Endothelial cell of umbilical vein (primary cell): ENCODE data around the gene LTF. TPM values are rescaled to one million over a fixed set of nuclear protein-coding genes. Genes with fewer than 3 reads are reported as not detected.

ENCODE experiments used
- BruUV-seq: library from RNA; stranded (reverse); fragments of 400-500 nt; replicated peaks from 2 replicates; lab custom pipeline; 2021; lab: Mats Ljungman, UMichigan
- CTCF ChIA-PET: fragments of 300-600, 350-600 bp; sonication (Branson Sonifier 250); formaldehyde crosslinking; loops from one replicate; lab custom pipeline; 2021; ENCODE audit warnings: antibody characterized with exemption, inconsistent platforms; lab: Charles Lee
- POLR2A ChIA-PET: fragments of 300-600, 350-600 bp; sonication (Branson Sonifier 250); formaldehyde crosslinking; loops from one replicate; lab custom pipeline; 2021; ENCODE audit warnings: antibody characterized with exemption, inconsistent platforms; lab: Charles Lee
- DNase-seq: peaks from one replicate; pipeline ENCODE4 v3.0.0-alpha.2; 2011; ENCODE audit warnings: low read depth, low spot score
- FAIRE-seq: peaks from 2 replicates; lab custom pipeline; 2011; peaks lifted over from hg19 to GRCh38; lab: Jason Lieb, UNC
- H2AFZ ChIP-seq: 2 replicates; pipeline ENCODE4 v1.6.0; 2012; ENCODE audit warnings: low read depth, low read length, control low read depth, inconsistent platforms
- H3K27ac ChIP-seq: 2 replicates; pipeline ENCODE4 v1.5.1; 2011; ENCODE audit warnings: low read depth, mild to moderate bottlenecking, control low read depth, low read length, moderate library complexity; ENCODE audit not compliant: insufficient read depth
- H3K27me3 ChIP-seq, 2 experiments: 2 replicates each; pipeline versions ENCODE4 v1.6.0 to v1.6.1; 2011; ENCODE audit warnings: low read length in 2 of 2, mixed read lengths in 1 of 2; ENCODE audit not compliant: control insufficient read depth in 2 of 2, insufficient read depth in 2 of 2
- H3K36me3 ChIP-seq, 2 experiments: 2 replicates in 1 of 2; 3 replicates in 1 of 2; pipeline ENCODE4 v1.5.1; 2011; ENCODE audit warnings: low read length in 2 of 2, mild to moderate bottlenecking in 1 of 2, moderate library complexity in 1 of 2; ENCODE audit not compliant: control insufficient read depth in 2 of 2, insufficient read depth in 2 of 2; ENCODE audit errors: extremely low read depth in 1 of 2
- H3K4me1 ChIP-seq: 3 replicates; pipeline ENCODE4 v1.5.1; 2011; ENCODE audit warnings: mild to moderate bottlenecking, low read length; ENCODE audit not compliant: control insufficient read depth, insufficient read depth; ENCODE audit errors: extremely low read depth
- H3K4me2 ChIP-seq: 2 replicates; pipeline ENCODE4 v1.6.1; 2011; ENCODE audit warnings: low read length, control low read depth, mixed read lengths; ENCODE audit not compliant: insufficient read depth
- H3K4me3 ChIP-seq, 3 experiments: fragments of 200-600 bp in 1 of 3; sonication (generic), shearing (Covaris generic) in 1 of 3; replicated peaks in 1 of 3; 2 replicates each; pipeline ENCODE4 v1.5.1; 2011 to 2016; ENCODE audit warnings: control low read depth in 3 of 3, low read length in 3 of 3, mild to moderate bottlenecking in 2 of 3, inconsistent platforms in 1 of 3, low read depth in 1 of 3, moderate library complexity in 1 of 3; ENCODE audit not compliant: insufficient read depth in 1 of 3
- H3K79me2 ChIP-seq: 2 replicates; pipeline ENCODE4 v1.6.0; 2012; ENCODE audit warnings: low read length, inconsistent platforms; ENCODE audit not compliant: control insufficient read depth, insufficient read depth
- H3K9ac ChIP-seq: replicated peaks from 2 replicates; pipeline ENCODE3; 2011; ENCODE audit warnings: low read length, control low read depth; ENCODE audit not compliant: insufficient read depth; ENCODE audit errors: extremely low read depth
- H3K9me1 ChIP-seq: replicated peaks from 3 replicates; pipeline ENCODE4 v1.6.0; 2011; ENCODE audit warnings: mild to moderate bottlenecking, low read length; ENCODE audit not compliant: control insufficient read depth, insufficient read depth; ENCODE audit errors: extremely low read depth
- H3K9me3 ChIP-seq: replicated peaks from 2 replicates; pipeline ENCODE4 v1.5.1; 2012; ENCODE audit warnings: low read length, inconsistent platforms; ENCODE audit not compliant: control insufficient read depth, insufficient read depth
- H4K20me1 ChIP-seq: replicated peaks from 2 replicates; pipeline ENCODE3; 2011; ENCODE audit warnings: mild to moderate bottlenecking, low read length; ENCODE audit not compliant: control insufficient read depth, insufficient read depth; ENCODE audit errors: extremely low read depth
- EZH2 ChIP-seq: IDR thresholded peaks from 2 replicates; pipeline ENCODE4 v1.6.1; 2012; ENCODE audit warnings: borderline replicate concordance, low read depth, mild to moderate bottlenecking, moderate library complexity, low read length, inconsistent platforms; ENCODE audit not compliant: severe bottlenecking
- FOS ChIP-seq: IDR thresholded peaks from 2 replicates; pipeline ENCODE4 v1.6.1; 2011; ENCODE audit warnings: mild to moderate bottlenecking, low read length, moderate library complexity, borderline replicate concordance; ENCODE audit not compliant: insufficient read depth
- GATA2 ChIP-seq: IDR thresholded peaks from 2 replicates; pipeline ENCODE4 v1.7.0; 2011; ENCODE audit warnings: low read depth, mild to moderate bottlenecking, moderate library complexity, mixed read lengths, low read length; ENCODE audit not compliant: insufficient read length, insufficient read depth
- JUN ChIP-seq: IDR thresholded peaks from 2 replicates; pipeline ENCODE4 v1.6.1; 2011; ENCODE audit warnings: borderline replicate concordance, low read depth; ENCODE audit not compliant: insufficient read length, insufficient read depth
- MYC ChIP-seq: IDR thresholded peaks from one replicate; pipeline ENCODE4 v1.6.1; 2011; ENCODE audit warnings: mild to moderate bottlenecking, low read depth, low read length
- POLR2A ChIP-seq: IDR thresholded peaks from 2 replicates; pipeline ENCODE4 v1.6.1; 2012; ENCODE audit warnings: low read depth, mild to moderate bottlenecking, control low read depth, low read length
- POLR2AphosphoS5 ChIP-seq: IDR thresholded peaks from 2 replicates; pipeline ENCODE4 v1.6.1; 2012; ENCODE audit warnings: low read depth, mild to moderate bottlenecking, control low read depth, low read length, moderate library complexity; ENCODE audit not compliant: insufficient read depth
- dilution Hi-C: fragments of 300-500 bp; cut with MboI; formaldehyde crosslinking; loops from one replicate; pipeline ENCODE4 v1.15.0; 2019; ENCODE audit warnings: low sequenced_read_pairs; ENCODE audit not compliant: extremely low pct_ligation_motif_present
- intact Hi-C: fragments of 100-400 bp; cut with micrococcal nuclease; formaldehyde crosslinking; loops from one replicate; pipeline ENCODE4 v1.10.0; 2022
- polyA plus RNA-seq, 4 experiments: library from polyadenylated mRNA; depleted of rRNA in 3 of 4; stranded (reverse) in 3 of 4; unstranded in 1 of 4; fragments of >200 nt; gene quantifications; 2 replicates each; pipeline versions ENCODE4 v1.2.1 to v1.2.3, GENCODE V29; 2011 to 2012; ENCODE audit warnings: missing spikeins in 1 of 4
- total RNA-seq: library from RNA; stranded (reverse); gene quantifications from 2 replicates; pipeline ENCODE4 v1.2.3, GENCODE V29; 2021
- TF ChIP-seq, protein P1 (sequence below), 2 donors: IDR thresholded peaks; 1 replicate in 1 of 2; 2 replicates in 1 of 2; pipeline ENCODE4 v1.5.1; 2011; ENCODE audit warnings: low read length in 2 of 2, mild to moderate bottlenecking in 2 of 2, moderate library complexity in 2 of 2, control low read depth in 1 of 2, inconsistent platforms in 1 of 2, low read depth in 1 of 2; ENCODE audit not compliant: insufficient read depth in 1 of 2; ENCODE audit errors: extremely low read depth in 1 of 2
- TF ChIP-seq, protein P2 (sequence below): IDR thresholded peaks from 2 replicates; pipeline ENCODE4 v1.6.1; 2011; ENCODE audit not compliant: insufficient read depth, insufficient read length

LTF gene
- total and polyA plus RNA-seq, 2 donors (not counting 3 experiments of a cell fraction or from before 2014, with no cell fraction given): not detected

DNA sequence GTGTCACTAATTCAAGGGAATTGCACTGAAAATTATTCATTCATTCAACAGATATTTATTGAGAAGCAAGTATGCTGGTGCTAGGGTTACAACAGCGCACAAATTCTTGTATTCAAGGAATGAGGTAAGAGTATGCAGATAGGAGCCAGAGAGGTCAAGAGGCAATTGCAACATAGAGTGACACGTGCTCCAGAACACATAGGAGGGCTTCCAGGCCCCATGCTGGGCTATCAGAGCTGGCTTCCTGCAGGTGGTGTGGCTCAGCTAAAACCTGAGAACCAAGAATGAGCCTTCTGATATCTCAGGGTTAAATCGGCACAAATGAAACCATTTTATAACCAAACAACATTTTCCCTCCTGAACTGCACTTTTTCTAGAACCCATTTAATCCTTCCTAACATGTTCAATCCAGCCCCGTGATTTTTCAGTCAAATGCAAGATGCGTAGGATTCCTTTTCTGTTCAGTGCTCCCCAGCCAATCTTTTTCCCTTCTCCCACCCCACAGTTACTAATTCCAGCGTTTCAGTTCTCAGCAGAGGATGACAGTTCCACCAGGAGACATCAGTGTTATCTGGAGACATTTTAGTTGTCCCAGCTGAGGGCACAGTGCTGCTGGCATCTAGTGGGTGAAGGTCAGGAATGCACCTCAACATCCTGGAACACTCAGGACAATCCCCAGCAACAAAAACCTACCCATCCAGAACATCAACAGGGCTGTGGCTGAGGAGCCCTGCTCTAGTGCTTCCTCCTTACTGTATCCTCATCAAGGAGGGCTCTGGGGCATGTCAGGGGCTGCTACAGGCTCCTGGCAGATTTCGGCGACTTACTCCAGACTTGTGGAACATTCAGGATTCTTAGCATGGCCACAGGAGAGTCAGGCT is 70.9 kb downstream of the LTF start:
- BruUV-seq: no TSS peak
- H3K27ac ChIP-seq: no peak overlapping the region
- H4K20me1 ChIP-seq: no peaks in the 10 kb centered on the region
- H3K4me1 ChIP-seq: no peaks in the 10 kb centered on the region
- dilution Hi-C loops: no loop called here
- no peak overlapping the region for H3K9ac ChIP-seq
- H3K4me3 ChIP-seq: no peak overlapping the region
- H2AFZ ChIP-seq: no peak overlapping the region
- DNase-seq (no peak), FAIRE-seq (no peak)
- intact Hi-C loops: no loop called here
- no peaks in the 10 kb centered on the region for H3K9me3 ChIP-seq
- no peaks in the 10 kb centered on the region for H3K36me3 ChIP-seq
- no peak for TF ChIP-seq MYC
- no peak for TF ChIP-seq POLR2A
- TF ChIP-seq GATA2: no peak
- TF ChIP-seq, protein P1, sequence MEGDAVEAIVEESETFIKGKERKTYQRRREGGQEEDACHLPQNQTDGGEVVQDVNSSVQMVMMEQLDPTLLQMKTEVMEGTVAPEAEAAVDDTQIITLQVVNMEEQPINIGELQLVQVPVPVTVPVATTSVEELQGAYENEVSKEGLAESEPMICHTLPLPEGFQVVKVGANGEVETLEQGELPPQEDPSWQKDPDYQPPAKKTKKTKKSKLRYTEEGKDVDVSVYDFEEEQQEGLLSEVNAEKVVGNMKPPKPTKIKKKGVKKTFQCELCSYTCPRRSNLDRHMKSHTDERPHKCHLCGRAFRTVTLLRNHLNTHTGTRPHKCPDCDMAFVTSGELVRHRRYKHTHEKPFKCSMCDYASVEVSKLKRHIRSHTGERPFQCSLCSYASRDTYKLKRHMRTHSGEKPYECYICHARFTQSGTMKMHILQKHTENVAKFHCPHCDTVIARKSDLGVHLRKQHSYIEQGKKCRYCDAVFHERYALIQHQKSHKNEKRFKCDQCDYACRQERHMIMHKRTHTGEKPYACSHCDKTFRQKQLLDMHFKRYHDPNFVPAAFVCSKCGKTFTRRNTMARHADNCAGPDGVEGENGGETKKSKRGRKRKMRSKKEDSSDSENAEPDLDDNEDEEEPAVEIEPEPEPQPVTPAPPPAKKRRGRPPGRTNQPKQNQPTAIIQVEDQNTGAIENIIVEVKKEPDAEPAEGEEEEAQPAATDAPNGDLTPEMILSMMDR (IDR thresholded peaks at IDR 0.05; ENCODE audit: extremely low read depth in 1 of 2, insufficient read depth in 1 of 2, low read depth in 1 of 2, low read length in 2 of 2): no peak
- TF ChIP-seq, protein P2, sequence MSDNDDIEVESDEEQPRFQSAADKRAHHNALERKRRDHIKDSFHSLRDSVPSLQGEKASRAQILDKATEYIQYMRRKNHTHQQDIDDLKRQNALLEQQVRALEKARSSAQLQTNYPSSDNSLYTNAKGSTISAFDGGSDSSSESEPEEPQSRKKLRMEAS: no peak
- no peak for TF ChIP-seq FOS
- TF ChIP-seq JUN: no peak
- no peak for TF ChIP-seq EZH2
- no peak for TF ChIP-seq POLR2AphosphoS5
- POLR2A ChIA-PET: no interaction called here
- CTCF ChIA-PET: interaction anchor here (1.0 kb wide), 2 partner anchors 9 to 16 kb away, joined by 3 to 4 read pairs; no protein-coding TSS in a partner anchor
- H3K9me1 ChIP-seq: no peaks in the 10 kb centered on the region
- H3K79me2 ChIP-seq: no peaks in the 10 kb centered on the region
- H3K4me2 ChIP-seq: no peak overlapping the region
- H3K27me3 ChIP-seq: no peaks in the 10 kb centered on the region
